T-helper 2 cell treated with Interferon-gamma antibody and Interleukin-4, amounts not matched to agents 100 ng/mL and 5 ng/mL, for 36 hours (primary cell): ENCODE results near the gene STAMBPL1. TPM values are rescaled to one million over a fixed set of nuclear protein-coding genes. Genes with fewer than 3 reads are reported as not detected.

Experiments
- intact Hi-C: fragments of 100-400 bp; cut with micrococcal nuclease; formaldehyde crosslinking; loops from one replicate; pipeline ENCODE4 v1.15.1; 2023
- total RNA-seq: library from RNA; stranded (reverse); gene quantifications from 2 replicates; pipeline ENCODE4 v1.2.3, GENCODE V29; 2022

STAMBPL1 gene
- total RNA-seq, 1 donor from 2014 or later: 39.5 TPM

DNA sequence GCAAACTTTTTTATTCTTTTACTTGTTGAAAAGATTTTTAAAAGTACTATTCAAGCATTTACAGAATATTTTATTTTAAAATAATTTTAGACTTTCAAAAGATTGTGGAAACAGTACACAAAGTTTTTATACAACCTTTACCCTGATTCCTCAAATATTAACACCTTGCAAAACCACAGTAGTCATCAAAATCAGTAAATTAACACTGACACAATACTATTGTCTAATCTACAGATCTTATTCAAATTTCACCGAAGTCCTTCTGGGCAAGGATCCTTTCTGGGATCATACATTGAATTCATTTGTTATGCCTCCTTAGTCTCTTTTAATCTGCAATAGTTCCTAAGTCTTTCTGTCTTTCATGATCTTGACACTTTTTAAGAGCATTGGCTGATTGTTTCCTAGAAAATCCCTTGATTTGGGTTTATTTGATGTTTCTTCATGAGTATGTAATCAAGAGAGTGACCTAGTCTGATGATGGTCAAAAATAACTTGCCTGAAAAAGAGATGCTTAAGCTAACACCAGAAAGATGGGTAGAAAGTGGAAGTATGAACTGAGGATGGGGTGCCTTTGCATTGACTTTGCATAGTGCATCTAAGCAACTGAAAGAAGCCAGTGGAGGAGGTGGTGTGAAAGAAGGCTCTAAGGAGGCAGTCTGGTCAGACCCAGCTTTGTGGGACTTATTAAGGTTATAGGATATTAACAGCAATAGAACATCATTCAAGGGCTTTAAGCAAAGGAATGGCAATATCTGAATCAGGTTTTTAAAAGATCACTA, 9.7 kb downstream of the STAMBPL1 start:
- intact Hi-C loops: no loop called here

DNA sequence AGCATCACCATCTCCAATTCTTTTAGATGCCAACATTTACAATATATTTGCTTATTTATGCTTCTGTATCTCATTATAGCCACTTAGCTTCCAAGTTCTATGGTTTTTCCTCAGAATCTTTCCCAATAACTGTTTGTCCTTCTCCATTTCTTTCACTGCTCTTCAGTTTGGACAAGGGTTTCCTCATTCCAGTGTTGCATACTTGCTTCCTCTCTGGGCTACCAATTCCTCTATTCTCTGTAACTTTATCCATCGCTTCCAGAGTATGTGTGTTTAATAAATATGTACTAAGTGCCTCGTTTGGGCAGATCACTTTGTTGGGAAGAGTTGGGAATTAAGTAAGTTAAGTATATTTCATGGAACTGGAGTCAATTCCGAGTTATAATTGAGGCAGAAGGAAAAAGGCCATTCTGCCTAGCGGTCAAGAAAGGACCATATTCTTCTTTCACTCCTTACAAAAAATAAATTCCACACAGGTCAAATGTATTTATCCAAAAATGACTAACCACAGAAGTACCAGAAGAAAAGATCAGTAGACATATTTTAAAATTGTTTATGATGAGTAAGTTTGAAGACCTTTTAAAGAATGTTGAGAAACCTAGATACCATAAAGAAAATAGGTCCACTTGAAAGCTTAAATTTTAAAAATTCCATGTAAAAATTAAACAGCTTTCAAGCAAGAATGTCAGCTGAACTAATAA, 10.8 kb downstream of the STAMBPL1 start:
- intact Hi-C loops: no loop called here

DNA sequence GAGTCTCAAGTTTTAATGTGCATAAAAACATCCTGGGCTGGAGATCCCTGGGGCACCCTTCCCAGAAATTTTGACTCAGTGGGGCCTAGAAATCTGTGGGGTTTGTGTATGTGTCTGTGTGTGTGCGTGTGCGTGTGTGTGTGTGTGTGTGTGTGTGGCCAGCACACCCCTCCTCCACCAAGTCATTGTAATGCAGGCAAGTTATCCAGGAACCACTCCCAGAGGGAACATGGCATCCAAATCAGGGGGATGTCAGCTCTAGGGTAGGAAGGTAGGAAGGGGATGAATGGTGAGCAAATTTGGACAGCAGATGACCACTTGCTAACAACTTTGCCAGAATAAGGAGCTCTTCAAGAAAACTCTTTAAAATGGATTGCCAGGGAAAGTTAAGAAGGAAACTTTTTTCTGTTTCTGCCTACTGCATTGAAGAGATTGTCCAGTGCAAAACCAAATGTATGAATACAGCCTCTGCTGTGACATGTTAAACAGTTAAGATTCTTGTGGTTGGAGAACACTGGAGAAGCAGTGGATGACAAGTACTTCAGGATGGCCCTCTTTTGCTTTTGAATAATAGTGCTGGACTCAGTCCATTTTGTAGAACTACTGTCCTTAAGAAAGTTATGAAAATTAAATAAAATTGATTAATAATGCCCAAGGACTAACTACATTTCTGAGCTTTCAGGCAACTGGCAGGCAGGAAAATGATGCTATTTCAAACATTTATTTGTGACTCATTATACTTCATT, 12.3 kb downstream of the STAMBPL1 start:
- intact Hi-C loops: no loop called here

DNA sequence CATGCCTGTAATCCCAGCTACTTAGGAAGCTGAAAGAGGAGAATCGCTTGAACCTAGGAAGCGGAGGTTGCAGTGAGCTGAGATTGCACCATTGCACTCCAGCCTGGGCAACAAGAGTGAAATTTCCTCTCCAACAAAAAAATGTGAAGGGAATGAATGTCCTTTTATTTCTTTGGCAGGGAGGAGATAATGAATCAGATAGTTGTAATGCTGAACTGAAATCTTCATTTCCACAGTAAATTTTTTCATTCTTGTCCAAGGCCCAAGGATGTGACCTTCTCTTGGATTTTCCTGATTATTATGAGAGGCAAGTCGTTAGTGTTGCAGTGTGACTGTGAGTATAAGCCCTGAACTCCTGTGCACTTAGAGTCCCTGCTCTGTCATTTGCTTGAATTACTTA, 13.6 kb downstream of the STAMBPL1 start:
- intact Hi-C loops: no loop called here

DNA sequence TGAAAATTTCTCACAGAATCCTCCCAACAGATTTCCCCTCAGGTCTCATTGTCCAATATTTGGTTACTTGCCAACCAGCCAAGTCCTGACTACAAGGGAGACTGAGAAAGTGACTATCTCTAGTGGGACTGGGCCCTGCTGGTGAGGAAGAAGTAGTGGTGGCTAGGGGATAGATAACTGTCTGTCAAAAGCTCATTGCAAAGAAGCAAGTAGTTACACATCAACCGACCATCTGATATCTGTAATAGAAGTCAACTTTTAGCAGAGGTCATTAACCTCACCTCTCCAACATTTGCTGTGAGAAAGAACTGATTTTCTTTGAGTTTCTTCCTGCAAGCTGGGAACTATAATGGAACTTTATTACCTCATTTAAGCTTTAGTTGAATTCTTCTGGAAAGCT, 15.2 kb downstream of the STAMBPL1 start:
- intact Hi-C loops: no loop called here

DNA sequence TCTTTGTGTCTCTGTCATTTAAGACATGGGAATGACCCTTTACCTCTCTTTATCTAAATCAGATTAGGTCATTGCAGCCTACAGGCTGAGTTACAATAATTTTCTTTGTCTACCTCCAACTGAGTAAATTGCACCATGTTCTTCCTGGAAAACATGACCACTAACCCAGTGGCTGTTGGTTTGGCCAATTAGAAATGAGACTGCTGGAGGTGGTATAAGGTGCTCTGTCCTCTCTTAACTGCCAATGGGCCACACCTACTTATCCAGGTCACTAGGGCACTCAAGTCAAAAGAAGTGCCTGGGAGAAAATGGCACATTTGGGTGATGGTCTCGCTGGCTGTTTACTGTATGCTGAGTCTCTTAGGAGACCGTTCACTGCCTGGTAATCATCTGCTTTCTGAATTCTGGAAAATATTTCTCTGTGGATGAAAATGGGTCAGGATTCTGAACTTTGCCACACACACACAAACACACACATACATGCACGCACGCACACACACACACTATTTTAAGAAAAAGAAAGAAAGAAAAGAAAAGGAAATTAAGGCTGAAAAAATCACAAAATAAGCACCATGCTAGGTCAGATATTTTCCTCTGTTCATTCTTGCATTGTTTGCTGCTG, 16.4 kb downstream of the STAMBPL1 start:
- intact Hi-C loops: no loop called here

DNA sequence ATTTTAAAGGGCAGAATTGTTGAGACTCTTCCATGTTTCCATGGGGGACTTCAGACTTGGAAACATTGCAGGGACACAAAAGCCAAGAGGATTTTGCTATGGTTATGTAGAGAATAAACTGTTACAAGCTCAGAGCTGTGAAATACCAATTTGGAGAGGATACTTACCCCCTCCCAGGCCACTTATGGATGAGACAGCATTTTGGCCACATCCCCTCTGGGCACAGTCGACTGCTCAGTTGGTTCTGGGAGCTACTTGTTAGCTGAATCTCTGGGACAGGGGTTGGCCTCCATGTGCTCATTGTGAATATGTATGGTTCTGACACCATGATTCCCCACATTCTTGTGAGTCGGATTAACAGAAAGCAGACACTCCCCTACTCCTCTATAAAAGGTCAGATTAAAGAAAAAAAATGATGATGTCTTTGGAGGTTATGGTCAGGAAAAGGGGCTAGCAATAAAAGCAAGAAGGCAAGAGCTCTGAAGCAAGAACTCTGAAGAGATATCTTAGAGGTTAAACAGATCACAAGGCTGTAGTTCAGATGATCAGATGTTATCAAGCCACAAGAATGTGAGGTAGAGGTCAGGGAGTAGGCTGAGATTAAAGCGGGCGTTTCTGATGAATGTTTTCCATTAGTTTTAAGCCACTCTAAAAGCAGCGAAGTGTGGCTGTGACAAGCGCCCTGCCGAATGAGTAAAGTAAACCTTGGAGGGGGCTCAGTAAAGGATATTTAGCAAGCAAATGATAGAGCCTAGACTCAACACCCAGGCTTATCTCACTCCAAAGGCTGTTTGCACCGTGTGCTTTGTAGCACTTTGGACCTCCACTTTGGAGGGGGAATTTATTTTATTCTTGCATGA, 17.2 kb downstream of the STAMBPL1 start:
- intact Hi-C loops: loop anchor here (1.0 kb wide), 1 partner anchor 17 kb away; the partner anchor contains the start of gene STAMBPL1

DNA sequence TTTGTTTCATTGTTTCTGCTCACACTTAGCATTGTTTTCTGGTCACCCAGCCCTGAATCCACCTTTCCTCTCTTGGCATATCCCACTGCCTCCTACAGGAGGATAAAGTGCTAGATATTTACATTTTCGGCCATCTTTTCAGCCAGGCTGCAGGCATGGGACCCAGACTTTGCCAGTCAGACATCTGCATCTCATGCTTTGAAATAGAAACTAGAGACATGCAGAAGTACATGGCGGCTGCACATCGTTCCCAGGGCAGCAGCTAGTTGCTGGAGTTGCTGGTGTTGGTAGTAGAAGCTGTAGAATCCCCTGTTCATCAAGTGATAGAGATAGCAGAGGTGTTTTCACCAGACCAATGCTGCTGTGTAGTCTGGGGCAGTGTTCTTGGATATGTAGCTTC, 18.7 kb downstream of the STAMBPL1 start:
- intact Hi-C loops: no loop called here

DNA sequence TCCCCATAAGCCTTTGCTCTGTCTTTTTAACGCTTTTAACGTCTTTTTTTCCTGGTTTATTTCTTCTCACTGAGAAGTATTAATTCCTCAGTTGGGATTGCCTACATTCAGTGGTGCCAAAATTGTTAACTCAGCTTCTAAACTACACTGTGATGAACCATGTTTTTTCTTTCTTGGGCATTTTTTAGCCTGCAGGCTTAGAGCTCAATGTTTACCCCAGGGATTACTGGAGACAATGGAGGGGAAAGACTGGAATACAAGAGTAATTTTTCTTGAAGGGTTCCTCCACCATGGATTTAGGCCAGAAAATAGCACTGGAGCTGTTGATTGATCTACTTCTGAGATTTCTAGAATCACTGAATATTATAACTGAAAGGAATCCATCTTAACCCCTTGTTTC, 19.8 kb downstream of the STAMBPL1 start:
- intact Hi-C loops: no loop called here

DNA sequence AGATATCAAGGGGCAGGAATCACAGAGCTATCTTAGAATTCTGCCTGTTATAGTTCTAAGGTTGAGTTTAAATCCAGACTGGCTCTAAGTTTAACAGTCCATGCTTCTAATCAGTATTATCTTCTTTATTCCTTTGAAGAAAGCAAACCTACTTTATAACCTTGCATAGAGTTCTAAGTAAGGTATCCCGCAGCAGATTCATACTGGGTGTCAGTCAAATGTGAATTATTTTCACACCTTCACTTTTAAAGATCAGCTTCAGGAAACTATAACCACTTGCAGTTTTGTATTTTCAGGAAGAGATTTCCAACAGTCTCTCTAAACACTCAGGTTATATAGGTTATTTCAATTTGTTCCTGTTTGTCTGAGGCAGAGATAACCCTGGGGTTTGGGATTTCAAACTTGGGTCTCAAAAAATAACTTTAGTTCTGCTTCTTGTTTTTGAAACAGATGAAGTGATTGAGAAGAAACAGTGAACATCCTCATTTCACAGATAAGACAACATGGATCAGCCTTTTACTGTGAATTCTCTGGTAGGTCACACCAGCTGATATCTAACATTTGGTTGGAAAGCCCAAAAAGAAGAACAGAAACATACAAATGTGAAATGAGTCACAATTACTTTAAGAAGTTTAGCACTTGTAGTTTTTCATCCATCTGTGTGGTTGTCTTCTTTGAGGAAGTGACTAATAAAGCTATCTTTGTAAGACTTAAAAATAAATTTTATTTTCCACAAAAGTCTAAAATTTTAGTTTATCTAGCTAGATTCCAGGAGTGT, 21.4 kb downstream of the STAMBPL1 start:
- intact Hi-C loops: no loop called here

DNA sequence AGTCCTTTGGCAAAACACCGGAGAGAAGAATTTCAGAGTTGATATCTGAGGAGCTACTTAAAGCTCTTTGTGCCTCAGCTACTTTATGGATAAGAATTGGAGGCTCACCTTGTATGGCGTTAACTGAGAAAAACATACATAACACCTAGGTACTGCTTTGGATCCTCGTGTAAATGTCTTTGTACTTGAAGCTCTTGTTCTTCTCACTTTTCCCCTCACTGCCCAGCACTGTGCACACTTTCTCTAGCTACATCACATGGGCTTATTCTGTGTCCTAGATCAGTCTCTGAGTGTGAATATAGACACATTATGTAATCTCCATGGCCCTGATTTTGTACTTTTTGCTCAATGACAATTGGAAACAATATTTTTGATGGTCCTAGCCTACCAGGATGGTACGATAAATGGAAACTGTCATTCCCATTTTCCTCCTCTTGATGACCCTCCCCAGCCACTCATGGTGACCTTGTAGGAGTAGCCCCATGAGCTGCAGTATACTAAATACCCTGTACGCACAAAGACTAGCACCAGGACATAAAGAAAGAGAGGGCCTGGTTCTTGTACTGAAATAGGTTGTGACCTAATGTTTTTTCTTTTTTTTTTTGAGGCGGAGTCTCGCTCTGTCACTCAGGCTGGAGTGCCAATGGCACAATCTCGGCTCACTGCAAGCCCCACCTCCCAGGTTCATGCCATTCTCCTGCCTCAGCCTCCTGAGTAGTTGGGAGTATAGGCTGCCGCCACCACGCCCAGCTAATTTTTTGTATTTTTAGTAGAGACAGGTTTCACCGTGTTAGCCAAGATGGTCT, 22.1 kb downstream of the STAMBPL1 start:
- intact Hi-C loops: loop anchor here (2.0 kb wide), 1 partner anchor 51 kb away; the partner anchor contains the start of gene ANKRD22

DNA sequence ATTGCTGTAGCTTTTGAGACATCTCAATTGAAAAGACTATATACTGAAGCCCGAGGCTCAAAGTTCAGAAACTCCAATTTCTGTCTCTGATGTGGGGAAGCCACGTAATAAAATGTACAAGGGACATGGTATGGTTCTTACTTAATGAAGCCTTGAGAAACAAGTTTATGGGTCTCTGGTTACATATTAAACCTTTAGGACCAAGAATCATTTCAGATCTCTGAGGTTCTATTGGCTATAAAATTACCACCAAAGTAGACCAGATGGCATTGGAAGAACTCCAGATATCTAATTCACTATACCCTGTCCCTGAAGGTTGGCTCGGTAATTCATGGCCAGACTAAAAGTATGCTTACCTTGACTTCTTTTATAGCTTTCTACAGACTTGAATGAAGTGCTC, 23.7 kb downstream of the STAMBPL1 start:
- intact Hi-C loops: loop anchor here (2.0 kb wide), 1 partner anchor 53 kb away; the partner anchor contains the start of gene ANKRD22

DNA sequence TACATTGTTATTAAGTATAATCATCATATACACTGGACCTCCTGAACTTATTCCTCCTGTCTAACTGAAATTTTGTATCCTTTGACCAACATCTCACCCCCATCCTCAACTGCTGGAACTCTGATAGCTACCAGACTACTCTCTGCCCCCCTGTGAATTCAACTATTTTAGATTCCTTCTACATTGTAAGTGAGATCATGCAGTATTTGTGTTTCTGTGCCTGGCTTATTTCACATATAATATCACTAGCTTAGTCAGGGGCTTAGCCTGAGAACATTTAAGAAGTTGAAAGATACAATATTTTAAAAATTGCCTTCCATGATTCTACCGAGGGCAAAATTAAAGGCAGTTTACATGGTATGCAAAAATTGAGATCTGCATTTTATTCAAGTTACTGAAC, 26.9 kb downstream of the STAMBPL1 start:
- intact Hi-C loops: no loop called here

DNA sequence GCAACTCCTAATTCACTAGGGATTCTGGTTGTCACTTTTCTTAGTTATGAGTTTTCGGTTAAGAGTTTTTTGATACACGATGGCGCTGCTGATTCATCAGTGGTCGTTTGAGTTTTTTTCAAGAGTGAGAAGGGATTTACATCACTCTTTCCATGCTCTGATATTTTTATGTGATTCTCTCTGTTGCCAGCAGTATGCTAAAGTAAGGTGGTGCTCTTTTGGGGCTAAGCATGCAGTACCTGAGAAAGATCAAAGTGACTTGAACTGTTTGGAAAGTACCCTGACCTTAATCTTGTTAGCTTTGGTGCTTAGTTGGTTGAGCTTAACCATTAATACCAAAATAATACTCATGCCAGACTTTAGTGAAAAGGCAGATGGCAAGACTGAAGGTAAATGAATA, 28.1 kb downstream of the STAMBPL1 start:
- intact Hi-C loops: no loop called here

DNA sequence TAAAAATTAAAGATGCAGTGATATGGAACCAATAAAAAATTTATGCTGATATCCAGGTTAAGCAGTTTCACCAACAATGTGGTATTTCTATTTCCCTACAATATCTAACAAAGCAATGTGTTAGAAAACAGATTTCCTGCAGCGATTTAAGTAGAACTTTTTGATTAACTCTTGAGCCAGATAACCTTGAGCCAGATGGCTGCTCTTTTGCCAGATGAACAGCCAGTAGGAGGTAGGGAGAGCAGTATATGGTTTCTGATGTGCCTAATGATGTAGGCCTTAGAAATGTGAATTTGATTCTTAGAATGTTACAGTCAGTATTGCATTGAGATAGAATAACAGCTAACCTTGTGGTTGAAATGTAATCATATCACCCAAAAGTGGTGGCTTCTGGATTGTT, 31.1 kb downstream of the STAMBPL1 start:
- intact Hi-C loops: no loop called here

DNA sequence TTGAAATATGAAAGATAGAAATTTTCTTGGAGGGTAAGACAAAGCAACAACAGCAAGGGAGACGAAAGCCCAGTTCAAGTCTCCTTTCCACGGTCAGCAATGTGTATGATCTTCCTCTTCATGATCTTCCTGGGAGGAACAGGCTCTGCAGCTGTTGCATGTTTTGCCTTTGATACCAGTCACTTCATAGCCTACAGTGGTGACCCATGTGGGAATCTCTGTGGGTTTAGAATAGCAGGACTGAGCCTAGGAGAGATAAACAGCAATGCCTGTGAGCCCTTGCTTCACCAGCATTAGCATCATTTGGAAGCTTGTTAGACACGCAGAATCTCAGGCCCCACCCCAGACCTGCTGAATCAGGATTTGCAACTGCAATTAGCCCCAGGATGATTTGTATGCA, 31.8 kb downstream of the STAMBPL1 start:
- intact Hi-C loops: no loop called here

DNA sequence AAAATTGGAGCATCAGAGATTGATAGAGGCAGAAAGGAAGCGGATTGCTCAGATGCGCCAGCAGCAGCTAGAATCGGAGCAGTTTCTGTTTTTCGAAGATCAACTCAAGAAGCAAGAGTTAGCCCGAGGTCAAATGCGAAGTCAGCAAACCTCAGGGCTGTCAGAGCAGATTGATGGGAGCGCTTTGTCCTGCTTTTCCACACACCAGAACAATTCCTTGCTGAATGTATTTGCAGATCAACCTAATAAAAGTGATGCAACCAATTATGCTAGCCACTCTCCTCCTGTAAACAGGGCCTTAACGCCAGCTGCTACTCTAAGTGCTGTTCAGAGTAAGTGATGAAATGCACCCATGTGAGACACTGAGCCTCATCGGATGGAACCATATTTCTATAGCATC, 33.1 kb downstream of the STAMBPL1 start:
- intact Hi-C loops: no loop called here

DNA sequence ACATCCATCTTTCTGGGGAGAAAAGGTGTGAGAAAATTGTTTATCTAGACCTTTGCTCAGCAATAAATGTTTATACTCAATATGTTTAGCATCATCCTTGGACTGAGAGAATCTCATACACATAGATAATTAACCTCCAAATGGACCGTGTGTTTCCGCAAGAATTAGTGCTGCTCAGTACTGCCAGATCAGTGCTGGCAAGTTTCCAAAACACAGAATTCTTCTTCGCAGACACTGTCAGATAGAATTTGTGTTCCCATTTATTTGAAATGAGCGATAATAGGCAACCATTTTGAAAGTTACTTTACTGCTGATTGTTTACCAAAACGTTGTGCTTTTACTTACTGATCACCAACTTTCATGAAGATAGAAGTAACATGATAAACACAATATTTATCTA, 33.7 kb downstream of the STAMBPL1 start:
- intact Hi-C loops: no loop called here

DNA sequence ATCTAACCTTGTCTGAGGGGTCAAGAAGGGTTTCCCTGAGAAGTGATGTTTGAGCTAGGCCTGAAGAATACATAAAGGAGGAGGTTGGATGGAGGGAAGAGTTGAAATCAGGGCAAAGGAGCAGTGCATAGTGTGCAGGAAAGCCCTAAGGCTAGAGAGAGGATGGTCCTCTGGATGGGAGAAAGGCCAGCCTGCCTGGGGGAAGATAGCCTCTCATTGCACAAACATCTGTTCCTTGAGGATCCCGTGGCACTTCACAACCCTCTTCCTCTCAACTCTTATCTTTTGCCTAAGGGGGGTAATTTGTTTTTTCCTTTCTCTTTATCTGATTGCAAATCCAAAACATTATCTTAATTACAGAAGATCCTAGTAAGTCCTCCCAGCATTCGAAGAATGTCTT, 35.7 kb downstream of the STAMBPL1 start:
- intact Hi-C loops: no loop called here
